Chondrocyte (in vitro differentiated cells): ENCODE results near the gene EGLN1. TPM values are rescaled to one million over a fixed set of nuclear protein-coding genes. Genes with fewer than 3 reads are reported as not detected.

Source experiments
- DNase-seq: peaks from one replicate; pipeline ENCODE4 v3.0.0; 2021; ENCODE audit warnings: mixed read lengths, low spot score
- H3K27ac Mint-ChIP-seq: one replicate; pipeline ENCODE4 v1.8.0; 2021; ENCODE audit warnings: mild to moderate bottlenecking, moderate library complexity, mixed read lengths; ENCODE audit not compliant: unreplicated experiment
- H3K27me3 Mint-ChIP-seq: 2 replicates; pipeline ENCODE4 v1.8.0; 2021; ENCODE audit warnings: low read depth, mixed read lengths
- H3K36me3 Mint-ChIP-seq: 2 replicates; pipeline ENCODE4 v1.8.0; 2021; ENCODE audit warnings: low read depth, mixed read lengths
- H3K4me1 Mint-ChIP-seq: 2 replicates; pipeline ENCODE4 v1.8.0; 2021; ENCODE audit warnings: low read depth, mild to moderate bottlenecking, mixed read lengths
- H3K4me3 Mint-ChIP-seq: one replicate; pipeline ENCODE4 v1.8.0; 2021; ENCODE audit warnings: mild to moderate bottlenecking, moderate library complexity, mixed read lengths; ENCODE audit not compliant: unreplicated experiment
- H3K9me3 Mint-ChIP-seq: 2 replicates; pipeline ENCODE4 v1.8.0; 2021; ENCODE audit warnings: low read depth, mixed read lengths
- total RNA-seq: library from RNA; stranded (reverse); gene quantifications from 3 replicates; pipeline ENCODE4 v1.2.1, GENCODE V29; 2021
- TF ChIP-seq, protein P1 (sequence below): fragments of 200-600 bp; sonication (generic); IDR thresholded peaks from 2 replicates; pipeline ENCODE4 v1.5.0; 2021; ENCODE audit warnings: antibody characterized with exemption, mild to moderate bottlenecking, moderate library complexity

Gene EGLN1
- total RNA-seq, 1 donor from 2014 or later, result 36.6 TPM

DNA sequence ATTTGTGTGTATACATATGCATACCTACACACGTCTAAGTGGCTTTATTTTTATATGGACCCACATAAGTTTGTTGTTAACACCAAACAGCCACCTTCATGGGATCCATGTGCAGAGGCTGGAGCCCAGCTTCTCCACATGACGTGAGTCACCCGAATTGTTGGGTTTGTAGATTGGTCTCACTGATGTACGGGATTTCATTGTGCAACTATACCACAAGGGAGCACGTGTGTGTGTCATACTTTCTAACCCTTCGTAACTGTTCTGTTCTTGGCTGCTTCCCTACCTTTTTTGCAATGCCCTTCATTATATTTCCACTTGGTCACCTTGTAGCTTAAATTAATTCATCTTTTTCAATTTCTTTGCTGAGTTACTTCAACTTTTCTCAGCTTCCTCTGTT is 63.0 kb downstream of the EGLN1 start:
- H3K4me3 Mint-ChIP-seq, result no peak overlapping the region
- peaks cover 21% of the 10 kb centered on the region for H3K4me1 Mint-ChIP-seq
- no peaks in the 10 kb centered on the region for H3K27me3 Mint-ChIP-seq
- DNase-seq, result no peak
- H3K27ac Mint-ChIP-seq, result no peak overlapping the region
- TF ChIP-seq, protein P1, sequence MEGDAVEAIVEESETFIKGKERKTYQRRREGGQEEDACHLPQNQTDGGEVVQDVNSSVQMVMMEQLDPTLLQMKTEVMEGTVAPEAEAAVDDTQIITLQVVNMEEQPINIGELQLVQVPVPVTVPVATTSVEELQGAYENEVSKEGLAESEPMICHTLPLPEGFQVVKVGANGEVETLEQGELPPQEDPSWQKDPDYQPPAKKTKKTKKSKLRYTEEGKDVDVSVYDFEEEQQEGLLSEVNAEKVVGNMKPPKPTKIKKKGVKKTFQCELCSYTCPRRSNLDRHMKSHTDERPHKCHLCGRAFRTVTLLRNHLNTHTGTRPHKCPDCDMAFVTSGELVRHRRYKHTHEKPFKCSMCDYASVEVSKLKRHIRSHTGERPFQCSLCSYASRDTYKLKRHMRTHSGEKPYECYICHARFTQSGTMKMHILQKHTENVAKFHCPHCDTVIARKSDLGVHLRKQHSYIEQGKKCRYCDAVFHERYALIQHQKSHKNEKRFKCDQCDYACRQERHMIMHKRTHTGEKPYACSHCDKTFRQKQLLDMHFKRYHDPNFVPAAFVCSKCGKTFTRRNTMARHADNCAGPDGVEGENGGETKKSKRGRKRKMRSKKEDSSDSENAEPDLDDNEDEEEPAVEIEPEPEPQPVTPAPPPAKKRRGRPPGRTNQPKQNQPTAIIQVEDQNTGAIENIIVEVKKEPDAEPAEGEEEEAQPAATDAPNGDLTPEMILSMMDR, result no peak
- H3K9me3 Mint-ChIP-seq, result no peaks in the 10 kb centered on the region
- H3K36me3 Mint-ChIP-seq, result peaks cover 6% of the 10 kb centered on the region

DNA sequence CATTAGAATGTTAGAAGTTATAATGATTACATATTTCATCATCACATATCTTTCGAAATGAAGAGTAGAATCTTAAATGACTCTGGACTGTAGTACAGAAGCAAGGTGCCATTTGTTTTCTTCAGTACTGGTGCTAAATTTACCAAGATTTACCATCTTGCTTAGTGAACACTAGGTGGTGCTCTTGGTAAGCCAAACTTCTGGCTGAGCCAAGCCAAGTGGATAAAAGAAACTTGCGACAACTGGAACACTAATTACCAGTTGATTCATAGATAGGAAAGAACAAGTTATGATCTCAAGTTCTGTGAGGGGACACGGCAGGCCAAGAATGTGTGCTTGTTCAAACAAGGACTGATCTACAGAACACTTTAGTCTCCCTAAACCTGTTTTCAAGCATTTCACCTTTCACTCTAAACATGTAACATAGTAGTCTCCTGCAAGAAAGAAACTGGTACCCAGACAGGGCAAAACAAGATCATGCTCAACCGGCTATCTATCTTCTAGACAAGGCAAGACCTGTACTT is 64.2 kb downstream of the EGLN1 start:
- no peak overlapping the region for H3K4me3 Mint-ChIP-seq
- DNase-seq, result no peak

DNA sequence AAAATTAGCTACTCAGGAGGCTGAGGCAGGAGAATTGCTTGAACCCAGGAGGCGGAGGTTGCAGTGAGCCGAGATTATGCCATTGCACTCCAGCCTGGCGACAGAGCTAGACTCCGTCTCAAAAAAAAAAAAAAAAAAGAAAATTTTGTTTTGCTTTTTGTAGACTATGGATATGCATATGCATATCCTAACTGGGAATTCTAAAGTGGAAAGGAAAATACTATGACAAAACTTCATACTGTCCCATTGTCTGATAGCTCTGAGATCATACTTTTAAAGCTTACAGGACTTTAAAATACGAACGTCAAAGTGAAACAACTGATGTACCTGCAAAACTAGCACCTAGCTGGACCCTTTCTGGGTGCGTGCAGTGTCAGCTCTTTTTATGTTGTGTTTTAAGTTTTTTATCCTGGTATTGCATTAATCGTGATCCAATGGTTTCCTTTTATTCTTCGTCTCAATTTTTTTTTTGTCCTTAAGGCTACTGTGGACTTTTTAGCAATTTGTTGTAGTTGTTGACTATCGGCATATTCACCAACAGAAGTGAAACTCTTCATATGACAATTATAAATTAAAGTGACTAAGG is 64.8 kb downstream of the EGLN1 start:
- DNase-seq, result no peak
- Mint-ChIP-seq H3K27ac (no peak overlapping the region), H3K27me3 (no peaks in the 10 kb centered on the region), H3K9me3 (no peaks in the 10 kb centered on the region), H3K4me3 (no peak overlapping the region), H3K4me1 (peaks cover 21% of the 10 kb centered on the region), H3K36me3 (peaks cover 12% of the 10 kb centered on the region)
- TF ChIP-seq, protein P1, result no peak

More for the DNA sequence above, 64.2 kb downstream of the EGLN1 start:
- peaks cover 8% of the 10 kb centered on the region for H3K36me3 Mint-ChIP-seq
- peaks cover 21% of the 10 kb centered on the region for H3K4me1 Mint-ChIP-seq
- H3K27me3 Mint-ChIP-seq, result no peaks in the 10 kb centered on the region
- H3K27ac Mint-ChIP-seq, result peak overlapping the region; percentile 8
- TF ChIP-seq, protein P1, result peak; percentile 94
- no peaks in the 10 kb centered on the region for H3K9me3 Mint-ChIP-seq

DNA sequence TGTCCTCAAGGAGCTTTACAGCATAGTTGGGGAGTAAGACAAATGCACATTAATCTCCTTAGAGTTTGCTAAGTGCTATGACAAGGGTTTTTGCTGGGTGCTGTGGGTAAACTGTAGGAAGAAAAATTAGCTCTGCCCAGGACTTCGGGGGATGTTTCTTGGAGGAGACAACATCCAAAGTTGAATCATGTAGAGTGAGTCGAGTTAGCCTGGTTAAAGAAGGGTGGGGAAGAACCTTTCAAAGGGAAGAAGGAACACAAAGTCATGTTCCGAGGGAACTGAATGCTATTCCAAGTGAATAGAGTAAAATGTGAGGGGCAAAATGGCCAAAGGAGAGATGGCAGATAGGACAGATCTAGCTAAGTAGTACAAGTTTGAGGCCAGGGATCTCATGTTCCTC is 66.9 kb downstream of the EGLN1 start:
- peaks cover 21% of the 10 kb centered on the region for H3K4me1 Mint-ChIP-seq
- H3K27me3 Mint-ChIP-seq, result no peaks in the 10 kb centered on the region
- H3K4me3 Mint-ChIP-seq, result no peak overlapping the region
- H3K36me3 Mint-ChIP-seq, result peaks cover 12% of the 10 kb centered on the region
- TF ChIP-seq, protein P1, result no peak
- no peak overlapping the region for H3K27ac Mint-ChIP-seq
- no peaks in the 10 kb centered on the region for H3K9me3 Mint-ChIP-seq
- DNase-seq, result no peak

DNA sequence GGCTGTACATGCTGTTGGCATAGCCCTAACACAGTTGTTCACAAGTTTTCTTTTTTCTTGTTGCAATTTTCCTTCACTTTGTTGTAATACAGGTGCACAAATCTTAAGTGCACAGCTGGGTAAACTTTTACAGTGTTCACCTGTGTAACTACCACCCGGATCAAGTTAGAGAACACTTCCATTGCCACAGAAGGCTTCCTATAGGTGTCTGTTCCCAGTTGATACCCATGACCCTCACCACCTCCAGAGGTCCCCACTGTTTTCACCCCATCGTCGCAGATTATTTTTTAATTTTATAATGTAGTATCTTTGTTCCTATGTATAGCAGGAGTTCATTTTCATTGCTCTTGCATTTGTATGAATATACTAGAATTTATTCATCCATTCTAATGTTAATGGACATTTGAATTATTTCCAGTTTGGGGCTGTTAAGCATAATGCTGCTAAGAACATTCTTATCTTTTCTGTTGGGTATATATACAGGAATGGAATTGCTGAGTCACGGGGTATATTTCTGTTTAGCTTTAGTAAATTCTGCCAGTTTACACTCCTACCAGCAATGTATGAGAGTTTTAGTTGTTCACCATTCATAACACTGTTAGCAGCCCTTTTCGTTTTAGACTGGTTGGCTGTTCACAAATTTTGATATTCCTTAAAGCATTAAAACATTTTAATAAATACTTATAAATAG is 67.6 kb downstream of the EGLN1 start:
- peak overlapping the region; percentile 79 for H3K27ac Mint-ChIP-seq
- TF ChIP-seq, protein P1, result no peak
- no peak for DNase-seq
- H3K27me3 Mint-ChIP-seq, result no peaks in the 10 kb centered on the region
- H3K4me3 Mint-ChIP-seq, result no peak overlapping the region
- H3K36me3 Mint-ChIP-seq, result peaks cover 12% of the 10 kb centered on the region
- H3K4me1 Mint-ChIP-seq, result peaks cover 21% of the 10 kb centered on the region
- no peaks in the 10 kb centered on the region for H3K9me3 Mint-ChIP-seq
